HAP-1 (cell line): ENCODE results near the gene TM4SF1.

Experiments
- DNase-seq, 2 experiments: peaks; one replicate each; pipeline ENCODE4 v3.0.0-alpha.2; 2016 to 2020; ENCODE audit warnings: low spot score in 2 of 2
- H3K27me3 ChIP-seq: fragments of 250-450 bp; sonication (Bioruptor Pico); 2 replicates; pipeline ENCODE4 v1.5.1; 2020; ENCODE audit warnings: low read depth, mild to moderate bottlenecking, moderate library complexity
- H3K36me3 ChIP-seq: fragments of 250-450 bp; sonication (Bioruptor Pico); replicated peaks from 2 replicates; pipeline ENCODE4 v1.5.1; 2020; ENCODE audit warnings: mild to moderate bottlenecking
- H3K4me1 ChIP-seq: fragments of 250-450 bp; sonication (Bioruptor Pico); 2 replicates; pipeline ENCODE4 v1.5.1; 2020; ENCODE audit warnings: mild to moderate bottlenecking
- H3K4me3 ChIP-seq: fragments of 250-450 bp; sonication (Bioruptor Pico); 2 replicates; pipeline ENCODE4 v1.5.1; 2020; ENCODE audit warnings: mild to moderate bottlenecking, moderate library complexity
- H3K9me3 ChIP-seq: fragments of 250-450 bp; sonication (Bioruptor Pico); 2 replicates; pipeline ENCODE4 v1.5.1; 2020; ENCODE audit warnings: mild to moderate bottlenecking, moderate library complexity
- in situ Hi-C: fragments of 300-500 bp; cut with MboI; formaldehyde crosslinking; loops from 3 replicates; pipeline ENCODE4 v1.14.3; 2020; ENCODE audit warnings: low sequenced_read_pairs, inconsistent platforms, mixed read lengths

TM4SF1 gene

DNA sequence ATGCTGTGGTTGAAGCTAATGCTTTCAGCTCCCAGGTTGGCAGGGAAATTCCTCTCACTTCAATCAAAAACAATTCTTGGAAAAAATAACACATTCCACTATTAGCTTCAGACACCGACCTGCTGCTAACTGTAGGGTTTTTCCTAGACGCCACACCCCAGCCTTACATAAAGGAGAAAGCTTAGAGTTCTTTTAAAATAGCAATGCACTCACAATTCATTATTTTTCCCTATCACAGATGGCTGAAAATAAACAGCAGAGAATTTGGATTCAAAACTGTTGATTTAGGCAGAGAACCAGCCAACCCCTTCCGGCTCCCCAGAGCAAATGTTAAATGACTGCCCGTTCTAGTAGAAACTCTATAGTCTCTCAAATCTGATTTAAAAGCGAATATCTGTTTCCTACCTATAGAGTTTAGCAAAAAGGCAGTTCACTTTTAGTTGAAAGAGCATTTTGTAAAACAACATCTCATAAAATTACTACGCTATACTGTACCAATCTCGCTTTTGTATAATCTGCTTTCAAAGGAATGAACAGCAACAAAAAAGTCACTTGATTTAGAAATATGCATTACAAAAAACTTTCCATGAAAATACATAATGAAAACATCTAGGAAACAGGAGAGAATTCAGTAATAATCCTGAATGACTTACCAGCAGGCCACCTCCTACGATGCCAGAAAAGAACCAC is 586 bp downstream of the TM4SF1 start:
- DNase-seq, result peak; percentile 55 to 91

GRCh38 chr3:149375501-149376196 is 1.8 kb downstream of the TM4SF1 start:
- no peaks in the 10 kb centered on the region for H3K9me3 ChIP-seq
- H3K27me3 ChIP-seq, result no peaks in the 10 kb centered on the region
- in situ Hi-C loops, result no loop called here
- no peak overlapping the region for H3K4me3 ChIP-seq
- peaks cover 43% of the 10 kb centered on the region for H3K4me1 ChIP-seq
- H3K36me3 ChIP-seq, result no peaks in the 10 kb centered on the region
- DNase-seq, result no peak

More for the DNA sequence above, 586 bp downstream of the TM4SF1 start:
- H3K4me1 ChIP-seq, result peaks cover 37% of the 10 kb centered on the region
- H3K36me3 ChIP-seq, result no peaks in the 10 kb centered on the region
- in situ Hi-C loops, result no loop called here
- H3K9me3 ChIP-seq, result no peaks in the 10 kb centered on the region
- peak overlapping the region; percentile 5; the same call in 1 of the 2 replicates for H3K4me3 ChIP-seq
- H3K27me3 ChIP-seq, result no peaks in the 10 kb centered on the region

GRCh38 chr3:149374793-149375500 is 2.5 kb downstream of the TM4SF1 start:
- H3K4me1 ChIP-seq, result peaks cover 50% of the 10 kb centered on the region
- H3K36me3 ChIP-seq, result no peaks in the 10 kb centered on the region
- H3K9me3 ChIP-seq, result no peaks in the 10 kb centered on the region
- no peak for DNase-seq
- in situ Hi-C loops, result no loop called here
- H3K4me3 ChIP-seq, result no peak overlapping the region
- no peaks in the 10 kb centered on the region for H3K27me3 ChIP-seq

DNA sequence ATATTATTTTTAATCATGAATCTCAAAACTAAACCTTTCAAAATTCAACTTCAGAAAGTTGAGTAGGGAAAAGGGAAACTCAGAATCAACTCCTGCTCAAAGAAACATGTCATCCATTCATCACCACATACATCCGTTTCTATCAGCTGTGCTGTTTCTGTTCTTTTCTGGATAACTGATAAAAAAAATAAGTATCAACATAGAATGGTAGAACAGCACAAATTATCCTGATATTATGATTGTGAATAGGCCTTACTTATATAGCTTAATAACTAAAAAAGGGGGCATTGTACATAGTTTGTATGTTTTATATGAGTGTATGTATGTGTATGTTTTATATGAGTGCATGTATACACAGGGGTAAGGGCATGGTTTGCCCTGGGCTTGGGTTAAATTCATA is 3.1 kb downstream of the TM4SF1 start:
- Histone ChIP-seq H3K27me3 (no peaks in the 10 kb centered on the region), H3K9me3 (no peaks in the 10 kb centered on the region), H3K4me1 (peaks cover 55% of the 10 kb centered on the region), H3K4me3 (no peak overlapping the region), H3K36me3 (no peaks in the 10 kb centered on the region)
- no peak for DNase-seq
- in situ Hi-C loops, result no loop called here

- no peak for DNase-seq
- H3K36me3 ChIP-seq, result no peaks in the 10 kb centered on the region
- H3K9me3 ChIP-seq, result no peaks in the 10 kb centered on the region
- H3K4me3 ChIP-seq, result no peak overlapping the region
- peaks cover 57% of the 10 kb centered on the region for H3K4me1 ChIP-seq
- no peaks in the 10 kb centered on the region for H3K27me3 ChIP-seq
- in situ Hi-C loops, result no loop called here
Measured at GRCh38 chr3:149373235-149374125, 4.0 kb downstream of the TM4SF1 start.

DNA sequence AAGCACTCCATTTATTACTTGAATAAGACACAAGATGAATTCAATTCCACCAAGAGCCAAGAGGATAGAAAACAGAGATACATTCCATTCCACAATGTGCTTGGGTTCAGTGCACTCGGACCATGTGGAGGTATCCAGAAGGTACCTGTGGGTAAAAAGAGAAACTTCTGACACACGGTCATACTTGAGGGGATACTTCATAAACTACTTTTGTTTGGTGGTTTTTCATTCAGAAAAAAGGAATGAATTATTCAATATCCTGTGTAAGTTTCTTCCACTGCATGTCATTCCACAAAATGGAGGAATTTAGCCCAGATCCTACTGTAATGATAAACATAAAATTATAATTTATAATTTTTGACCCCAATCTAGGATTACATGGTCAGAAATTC is 5.7 kb downstream of the TM4SF1 start:
- Histone ChIP-seq H3K27me3 (no peaks in the 10 kb centered on the region), H3K36me3 (no peaks in the 10 kb centered on the region), H3K9me3 (no peaks in the 10 kb centered on the region), H3K4me1 (peaks cover 45% of the 10 kb centered on the region), H3K4me3 (no peak overlapping the region)
- no peak for DNase-seq
- in situ Hi-C loops, result no loop called here

- Histone ChIP-seq H3K9me3 (no peaks in the 10 kb centered on the region), H3K4me1 (peaks cover 39% of the 10 kb centered on the region), H3K27me3 (no peaks in the 10 kb centered on the region), H3K4me3 (no peak overlapping the region), H3K36me3 (no peaks in the 10 kb centered on the region)
- DNase-seq, result no peak
- in situ Hi-C loops, result no loop called here
Measured at GRCh38 chr3:149371001-149371722, 6.3 kb downstream of the TM4SF1 start.

- Histone ChIP-seq H3K9me3 (no peaks in the 10 kb centered on the region), H3K36me3 (no peaks in the 10 kb centered on the region), H3K4me3 (no peak overlapping the region), H3K4me1 (peaks cover 35% of the 10 kb centered on the region), H3K27me3 (no peaks in the 10 kb centered on the region)
- in situ Hi-C loops, result no loop called here
- DNase-seq, result peak in 1 of 2 experiments; percentile 22
Measured at GRCh38 chr3:149369991-149370866, 7.2 kb downstream of the TM4SF1 start.

DNA sequence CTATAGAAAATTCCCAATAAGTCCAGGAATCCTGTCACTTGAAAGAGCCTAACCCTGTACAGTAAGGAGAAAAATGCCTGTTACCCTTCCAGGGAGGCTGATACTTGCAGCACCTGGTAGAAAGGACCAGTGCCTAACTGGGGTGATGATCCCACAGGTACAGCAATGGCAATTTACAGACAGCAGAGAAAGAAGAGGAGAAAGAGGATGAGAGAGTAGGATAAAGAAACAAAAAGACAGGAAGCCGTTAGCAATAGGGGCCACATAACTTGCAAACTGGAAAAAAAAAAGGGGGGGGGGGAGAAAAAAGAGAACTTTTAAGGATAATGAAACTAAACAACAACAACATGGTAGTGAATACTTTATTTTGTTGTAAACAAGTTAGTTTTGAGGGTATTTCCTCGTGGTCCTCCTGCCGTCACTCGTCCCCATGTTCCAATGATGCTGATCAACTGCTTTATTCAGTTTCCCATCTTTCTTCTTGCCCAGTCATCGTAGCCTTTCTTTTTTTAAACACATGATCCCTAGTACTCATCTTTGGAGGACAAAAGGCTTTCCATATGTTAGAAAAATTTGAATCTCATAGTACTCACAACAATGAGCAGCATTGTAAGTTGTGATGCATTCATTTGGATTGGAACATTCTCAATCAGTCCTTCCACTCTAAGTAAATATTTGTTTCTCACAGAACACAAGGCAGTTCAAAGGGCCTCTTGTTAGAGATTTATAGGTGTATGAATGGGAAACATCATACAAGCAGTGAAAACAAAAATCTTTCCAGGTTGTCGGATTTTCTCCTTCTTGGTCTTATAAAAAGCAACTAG is 8.6 kb downstream of the TM4SF1 start:
- in situ Hi-C loops, result no loop called here
- peak in 1 of 2 experiments; percentile 77 for DNase-seq
- no peak overlapping the region for H3K4me3 ChIP-seq
- H3K36me3 ChIP-seq, result no peaks in the 10 kb centered on the region
- H3K9me3 ChIP-seq, result no peaks in the 10 kb centered on the region
- peaks cover 35% of the 10 kb centered on the region for H3K4me1 ChIP-seq
- H3K27me3 ChIP-seq, result no peaks in the 10 kb centered on the region

DNA sequence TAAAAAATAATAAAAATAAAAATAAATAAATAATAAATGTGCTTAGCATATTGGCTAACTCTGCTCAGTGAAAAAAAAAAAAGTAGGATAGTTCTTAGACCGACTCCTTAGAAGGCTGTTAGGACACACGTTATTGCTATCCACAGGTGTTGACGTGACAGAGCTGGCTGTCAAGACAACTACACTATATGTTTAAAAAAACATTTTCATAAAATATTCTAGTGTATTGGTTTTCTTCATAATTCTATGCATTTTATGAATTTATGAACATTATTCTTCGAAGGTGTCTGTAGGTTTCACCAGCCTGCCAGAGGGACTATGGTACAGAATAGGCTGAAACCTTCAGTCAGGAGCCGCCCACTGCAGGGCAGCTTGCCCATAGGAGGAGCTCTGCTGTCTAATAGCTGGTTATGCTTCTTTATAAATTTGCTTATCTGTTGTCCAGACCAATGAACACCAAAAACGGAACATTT is 9.2 kb downstream of the TM4SF1 start:
- DNase-seq, result no peak
- Histone ChIP-seq H3K4me3 (no peak overlapping the region), H3K36me3 (no peaks in the 10 kb centered on the region), H3K27me3 (no peaks in the 10 kb centered on the region), H3K9me3 (no peaks in the 10 kb centered on the region), H3K4me1 (peaks cover 30% of the 10 kb centered on the region)
- in situ Hi-C loops, result no loop called here

- Histone ChIP-seq H3K4me3 (no peak overlapping the region), H3K4me1 (peaks cover 24% of the 10 kb centered on the region), H3K9me3 (no peaks in the 10 kb centered on the region), H3K36me3 (no peaks in the 10 kb centered on the region), H3K27me3 (no peaks in the 10 kb centered on the region)
- no peak for DNase-seq
- in situ Hi-C loops, result no loop called here
Measured at GRCh38 chr3:149366941-149367840, 10.3 kb downstream of the TM4SF1 start.
